IPS-18a (cell line): Measurements from ENCODE around the gene TTC3.
"Not testable (repeated sequence)": the region's sequence is repeated elsewhere in the genome, so short reads cannot be mapped to it uniquely, and the experiment has no call there.

Experiments
- H3K27ac ChIP-seq: one replicate; pipeline ENCODE4 v1.5.1; 2013; ENCODE audit warnings: low read length
- H3K27me3 ChIP-seq: one replicate; pipeline ENCODE4 v1.6.1; 2013; ENCODE audit warnings: mild to moderate bottlenecking, low read length; ENCODE audit not compliant: control insufficient read depth, insufficient read depth
- H3K36me3 ChIP-seq: one replicate; pipeline ENCODE4 v1.6.1; 2013; ENCODE audit warnings: low read depth, low read length; ENCODE audit not compliant: control insufficient read depth
- H3K4me1 ChIP-seq: one replicate; pipeline ENCODE4 v1.6.1; 2013; ENCODE audit warnings: low read depth, low read length; ENCODE audit not compliant: control insufficient read depth
- H3K4me3 ChIP-seq: one replicate; pipeline ENCODE4 v1.5.1; 2013; ENCODE audit warnings: low read length
- H3K9ac ChIP-seq: one replicate; pipeline ENCODE4 v1.6.1; 2013; ENCODE audit warnings: mild to moderate bottlenecking, low read length, moderate library complexity
- H3K9me3 ChIP-seq: one replicate; pipeline ENCODE4 v1.6.1; 2013; ENCODE audit warnings: low read depth, low read length; ENCODE audit not compliant: control insufficient read depth

TTC3 gene

DNA sequence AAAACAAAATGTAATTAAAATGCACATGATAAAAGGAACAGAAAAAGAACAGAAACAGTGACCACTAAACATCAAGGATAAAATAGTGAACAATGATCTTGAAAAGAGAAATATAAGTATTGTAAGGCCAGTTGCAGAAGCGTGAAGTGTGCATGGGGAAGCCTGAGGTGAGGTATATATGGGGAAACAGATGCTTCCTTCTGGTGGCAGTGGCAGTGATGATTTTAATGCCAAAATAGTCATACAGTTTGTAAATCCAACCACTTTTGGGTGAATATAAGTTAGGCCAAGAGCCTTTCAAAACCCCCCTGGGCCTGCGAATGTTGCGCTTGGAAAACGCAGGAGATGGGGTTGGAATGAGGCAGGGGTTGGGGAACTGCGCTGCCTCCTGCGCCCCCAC is 27.3 kb downstream of the TTC3 start:
- no peak overlapping the region for H3K9ac ChIP-seq
- no peak overlapping the region for H3K27ac ChIP-seq
- no peak overlapping the region for H3K4me3 ChIP-seq
- H3K4me1 ChIP-seq: no peaks in the 10 kb centered on the region
- peaks cover 4% of the 10 kb centered on the region for H3K36me3 ChIP-seq
- no peaks in the 10 kb centered on the region for H3K27me3 ChIP-seq
- no peaks in the 10 kb centered on the region for H3K9me3 ChIP-seq

DNA sequence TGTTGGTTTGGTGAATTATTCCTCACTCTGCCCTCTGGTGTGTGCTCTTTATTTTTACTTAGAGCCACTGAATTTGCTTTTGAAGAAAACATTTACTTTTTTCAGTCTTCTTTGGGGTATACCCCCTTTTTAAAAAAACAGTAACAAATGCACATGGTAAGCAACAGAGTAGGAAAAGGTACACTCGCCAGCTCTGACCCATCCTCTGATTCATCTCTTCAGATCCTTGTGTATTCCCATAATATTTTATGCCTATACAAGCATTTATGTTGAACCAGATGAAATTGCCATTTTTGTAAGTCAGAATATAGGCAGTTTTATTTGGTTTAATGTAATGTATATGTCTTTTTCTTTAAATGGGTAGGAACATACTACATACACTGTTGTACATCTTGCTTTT is 28.3 kb downstream of the TTC3 start:
- no peaks in the 10 kb centered on the region for H3K27me3 ChIP-seq
- no peaks in the 10 kb centered on the region for H3K9me3 ChIP-seq
- H3K9ac ChIP-seq: no peak overlapping the region
- no peaks in the 10 kb centered on the region for H3K4me1 ChIP-seq
- peaks cover 4% of the 10 kb centered on the region for H3K36me3 ChIP-seq
- no peak overlapping the region for H3K27ac ChIP-seq
- no peak overlapping the region for H3K4me3 ChIP-seq

DNA sequence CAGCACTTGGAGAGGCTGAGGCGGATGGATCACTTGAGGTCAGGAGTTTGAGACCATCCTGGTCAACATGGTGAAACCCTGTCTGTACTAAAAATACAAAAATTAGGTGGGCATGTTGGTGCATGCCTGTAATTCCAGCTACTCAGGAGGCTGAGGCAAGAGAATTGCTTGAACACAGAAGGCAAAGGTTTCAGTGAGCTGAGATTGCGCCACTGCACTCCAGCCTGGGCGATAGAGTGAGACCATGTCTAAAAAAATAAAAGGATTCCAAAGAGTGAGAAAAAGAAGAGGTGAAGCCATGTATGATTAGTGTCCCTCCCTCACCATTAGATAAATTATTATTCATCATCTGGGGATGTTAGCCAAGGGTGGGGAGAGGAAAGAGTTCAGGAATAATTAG is 29.7 kb downstream of the TTC3 start:
- H3K36me3 ChIP-seq, H3K27ac ChIP-seq: not testable (repeated sequence)

DNA sequence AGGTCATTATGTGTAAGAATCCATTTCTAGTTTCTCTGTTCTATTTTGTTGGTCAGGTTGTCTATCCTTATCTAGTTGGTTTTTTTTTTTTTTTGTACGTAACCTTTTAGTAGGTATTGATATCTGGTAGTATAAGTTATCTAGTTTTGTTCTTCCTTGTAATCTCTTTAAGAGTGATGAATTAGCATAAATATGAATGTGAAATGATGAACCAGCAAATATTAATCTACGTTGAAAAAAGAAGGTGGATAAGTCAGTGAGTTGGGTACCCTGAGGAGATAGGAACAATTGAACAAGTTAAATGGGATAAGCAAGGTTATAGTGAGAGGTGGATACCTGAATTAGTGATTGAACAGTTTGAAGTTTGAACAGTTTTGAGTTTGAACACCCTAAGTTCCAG is 33.9 kb downstream of the TTC3 start:
- peaks cover 8% of the 10 kb centered on the region for H3K9me3 ChIP-seq

More for the DNA sequence above, 29.7 kb downstream of the TTC3 start:
- H3K27me3 ChIP-seq, H3K4me1 ChIP-seq, H3K9me3 ChIP-seq, H3K4me3 ChIP-seq, H3K9ac ChIP-seq: not testable (repeated sequence)

DNA sequence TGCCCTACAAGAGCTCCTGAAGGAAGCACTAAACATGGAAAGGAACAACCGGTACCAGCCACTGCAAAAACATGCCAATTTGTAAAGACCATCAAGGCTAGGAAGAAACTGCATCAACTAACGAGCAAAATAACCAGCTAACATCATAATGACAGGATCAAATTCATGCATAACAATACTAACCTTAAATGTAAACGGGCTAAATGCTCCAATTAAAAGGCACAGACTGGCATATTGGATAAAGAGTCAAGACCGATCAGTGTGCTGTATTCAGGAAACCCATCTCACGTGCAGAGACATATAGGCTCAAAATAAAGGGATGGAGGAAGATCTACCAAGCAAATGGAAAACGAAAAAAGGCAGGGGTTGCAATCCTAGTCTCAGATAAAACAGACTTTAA is 38.0 kb downstream of the TTC3 start:
- not testable (repeated sequence) for H3K4me1 ChIP-seq, H3K9ac ChIP-seq, H3K9me3 ChIP-seq, H3K36me3 ChIP-seq, H3K27me3 ChIP-seq, H3K4me3 ChIP-seq, H3K27ac ChIP-seq

More for the DNA sequence above, 33.9 kb downstream of the TTC3 start:
- H3K4me1 ChIP-seq: no peaks in the 10 kb centered on the region
- no peak overlapping the region for H3K4me3 ChIP-seq
- H3K27me3 ChIP-seq: no peaks in the 10 kb centered on the region
- no peak overlapping the region for H3K27ac ChIP-seq
- H3K9ac ChIP-seq: no peak overlapping the region
- peaks cover 5% of the 10 kb centered on the region for H3K36me3 ChIP-seq

DNA sequence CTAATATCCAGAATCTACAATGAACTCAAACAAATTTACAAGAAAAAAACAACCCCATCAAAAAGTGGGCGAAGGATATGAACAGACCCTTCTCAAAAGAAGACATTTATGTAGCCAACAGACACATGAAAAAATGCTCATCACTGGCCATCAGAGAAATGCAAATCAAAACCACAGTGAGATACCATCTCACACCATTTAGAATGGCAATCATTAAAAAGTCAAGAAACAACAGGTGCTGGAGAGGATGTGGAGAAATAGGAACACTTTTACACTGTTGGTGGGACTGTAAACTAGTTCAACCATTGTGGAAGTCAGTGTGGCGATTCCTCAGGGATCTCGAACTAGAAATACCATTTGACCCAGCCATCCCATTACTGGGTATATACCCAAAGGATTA is 41.2 kb downstream of the TTC3 start:
- not testable (repeated sequence) for H3K36me3 ChIP-seq, H3K9ac ChIP-seq, H3K4me3 ChIP-seq, H3K27me3 ChIP-seq, H3K9me3 ChIP-seq, H3K4me1 ChIP-seq, H3K27ac ChIP-seq

GRCh38 chr21:37116459-37116858 is 43.4 kb downstream of the TTC3 start:
- not testable (repeated sequence) for H3K9me3 ChIP-seq, H3K27ac ChIP-seq, H3K36me3 ChIP-seq, H3K4me3 ChIP-seq, H3K9ac ChIP-seq, H3K4me1 ChIP-seq, H3K27me3 ChIP-seq

DNA sequence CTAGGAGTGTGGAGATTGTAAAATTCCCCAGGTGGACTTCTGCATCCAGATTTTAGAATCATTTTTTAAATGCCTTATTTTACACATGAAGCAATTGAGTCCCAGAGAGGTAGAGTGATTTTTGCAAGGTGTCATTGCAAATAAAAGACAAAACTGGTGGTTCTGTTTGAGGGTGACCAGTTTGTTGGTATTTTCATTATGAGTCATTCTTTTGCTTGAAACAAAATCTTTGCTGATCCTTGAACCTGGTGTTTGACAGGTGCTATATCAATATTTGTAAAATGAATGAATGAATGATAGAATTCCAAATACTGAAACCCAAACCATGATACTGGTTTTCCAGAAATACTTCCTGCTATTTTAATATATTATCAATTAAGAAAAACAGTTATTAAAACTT is 44.1 kb downstream of the TTC3 start:
- no peak overlapping the region for H3K4me3 ChIP-seq
- no peaks in the 10 kb centered on the region for H3K9me3 ChIP-seq
- H3K9ac ChIP-seq: no peak overlapping the region
- H3K4me1 ChIP-seq: no peaks in the 10 kb centered on the region
- no peaks in the 10 kb centered on the region for H3K36me3 ChIP-seq
- H3K27ac ChIP-seq: no peak overlapping the region
- H3K27me3 ChIP-seq: no peaks in the 10 kb centered on the region

GRCh38 chr21:37118187-37118826 is 45.3 kb downstream of the TTC3 start:
- no peak overlapping the region for H3K9ac ChIP-seq
- no peaks in the 10 kb centered on the region for H3K36me3 ChIP-seq
- no peak overlapping the region for H3K4me3 ChIP-seq
- no peak overlapping the region for H3K27ac ChIP-seq
- no peaks in the 10 kb centered on the region for H3K9me3 ChIP-seq
- no peaks in the 10 kb centered on the region for H3K27me3 ChIP-seq
- H3K4me1 ChIP-seq: no peaks in the 10 kb centered on the region

- no peak overlapping the region for H3K27ac ChIP-seq
- no peaks in the 10 kb centered on the region for H3K27me3 ChIP-seq
- no peak overlapping the region for H3K9ac ChIP-seq
- no peaks in the 10 kb centered on the region for H3K9me3 ChIP-seq
- no peaks in the 10 kb centered on the region for H3K36me3 ChIP-seq
- H3K4me3 ChIP-seq: no peak overlapping the region
- H3K4me1 ChIP-seq: no peaks in the 10 kb centered on the region
Observed at GRCh38 chr21:37119421-37120218, 46.6 kb downstream of the TTC3 start.

GRCh38 chr21:37128076-37128475 is 55.0 kb downstream of the TTC3 start:
- Histone ChIP-seq H3K9me3 (no peaks in the 10 kb centered on the region), H3K27ac (no peak overlapping the region), H3K4me3 (no peak overlapping the region), H3K9ac (no peak overlapping the region), H3K27me3 (no peaks in the 10 kb centered on the region), H3K36me3 (no peaks in the 10 kb centered on the region), H3K4me1 (no peaks in the 10 kb centered on the region)

- no peaks in the 10 kb centered on the region for H3K4me1 ChIP-seq
- H3K27ac ChIP-seq: no peak overlapping the region
- no peaks in the 10 kb centered on the region for H3K27me3 ChIP-seq
- peaks cover 2% of the 10 kb centered on the region for H3K36me3 ChIP-seq
- no peak overlapping the region for H3K4me3 ChIP-seq
- H3K9ac ChIP-seq: no peak overlapping the region
- H3K9me3 ChIP-seq: no peaks in the 10 kb centered on the region
Observed at GRCh38 chr21:37130971-37131370, 57.9 kb downstream of the TTC3 start.
